GM23338 (cell line): ENCODE measurements around the gene RNGTT. TPM values are rescaled to one million over a fixed set of nuclear protein-coding genes. Genes with fewer than 3 reads are reported as not detected.

Experiments
- ATAC-seq: fragments of 200-7000 bp; cut with Tn5 transposase; 3 replicates; pipeline ENCODE4 v1.9.1; 2020
- DNase-seq: peaks from one replicate; pipeline ENCODE4 v3.0.0-alpha.2; 2015; ENCODE audit warnings: low spot score
- H2AFZ ChIP-seq: fragments of 200-600 bp; sonication (generic); 2 replicates; pipeline ENCODE4 v1.8.0; 2016; ENCODE audit warnings: antibody characterized with exemption, mild to moderate bottlenecking, moderate library complexity
- H3F3A ChIP-seq: fragments of 200-600 bp; sonication (generic); replicated peaks from 2 replicates; pipeline ENCODE4 v1.8.0; 2017; ENCODE audit warnings: antibody characterized with exemption, mixed run types, low read depth
- H3K27ac ChIP-seq: fragments of 200-600 bp; sonication (generic); 2 replicates; pipeline ENCODE4 v1.6.1; 2016; ENCODE audit warnings: low read depth
- H3K27me3 ChIP-seq: fragments of 200-600 bp; sonication (generic); 2 replicates; pipeline ENCODE4 v1.8.0; 2016; ENCODE audit warnings: mild to moderate bottlenecking, mixed run types, moderate library complexity; ENCODE audit not compliant: insufficient read depth
- H3K36me3 ChIP-seq: fragments of 200-600 bp; sonication (generic); 2 replicates; pipeline ENCODE4 v1.8.0; 2016; ENCODE audit warnings: mild to moderate bottlenecking; ENCODE audit not compliant: insufficient read depth
- H3K4me1 ChIP-seq: fragments of 200-600 bp; sonication (generic); 2 replicates; pipeline ENCODE4 v1.8.0; 2016; ENCODE audit warnings: mild to moderate bottlenecking, moderate library complexity; ENCODE audit not compliant: insufficient read depth
- H3K4me2 ChIP-seq: fragments of 200-600 bp; sonication (generic); 2 replicates; pipeline ENCODE4 v1.7.1; 2017; ENCODE audit warnings: mixed run types
- H3K4me3 ChIP-seq: fragments of 200-600 bp; sonication (generic); 2 replicates; pipeline ENCODE4 v1.6.1; 2016; ENCODE audit warnings: mixed run types
- H3K79me2 ChIP-seq: fragments of 200-600 bp; sonication (generic); replicated peaks from 2 replicates; pipeline ENCODE4 v1.8.0; 2017; ENCODE audit warnings: mild to moderate bottlenecking; ENCODE audit not compliant: insufficient read depth
- H3K9me2 ChIP-seq: fragments of 200-600 bp; sonication (generic); 2 replicates; pipeline ENCODE4 v1.8.0; 2017; ENCODE audit not compliant: insufficient read depth
- H4K20me1 ChIP-seq: fragments of 200-600 bp; sonication (generic); replicated peaks from 2 replicates; pipeline ENCODE4 v1.8.0; 2017; ENCODE audit warnings: mild to moderate bottlenecking; ENCODE audit not compliant: insufficient read depth
- H3K27ac Mint-ChIP-seq: 2 replicates; pipeline ENCODE4 v1.8.0; 2020; ENCODE audit warnings: inconsistent platforms, mild to moderate bottlenecking, moderate library complexity, mixed read lengths
- H3K27me3 Mint-ChIP-seq: 3 replicates; pipeline ENCODE4 v1.8.0; 2022; ENCODE audit warnings: low read depth, mild to moderate bottlenecking, moderate library complexity, mixed read lengths, inconsistent platforms; ENCODE audit not compliant: insufficient read depth, poor library complexity
- H3K36me3 Mint-ChIP-seq: 3 replicates; pipeline ENCODE4 v1.8.0; 2021; ENCODE audit warnings: low read depth, mild to moderate bottlenecking, inconsistent platforms, moderate library complexity, mixed read lengths
- H3K4me1 Mint-ChIP-seq: 3 replicates; pipeline ENCODE4 v1.8.0; 2020; ENCODE audit warnings: mild to moderate bottlenecking, inconsistent platforms, mixed read lengths
- H3K4me3 Mint-ChIP-seq: 3 replicates; pipeline ENCODE4 v1.8.0; 2021; ENCODE audit warnings: moderate library complexity, mild to moderate bottlenecking, inconsistent platforms, mixed read lengths
- H3K9me3 Mint-ChIP-seq: 3 replicates; pipeline ENCODE4 v1.8.0; 2020; ENCODE audit warnings: moderate library complexity, mild to moderate bottlenecking, inconsistent platforms, mixed read lengths
- CREB1 ChIP-seq: fragments of 250-450 bp; sonication (Bioruptor Pico); IDR thresholded peaks from 2 replicates; pipeline ENCODE4 v1.5.0; 2020; ENCODE audit warnings: low read depth, mild to moderate bottlenecking, moderate library complexity
- EZH2 ChIP-seq: fragments of 200-600 bp; sonication (generic); IDR thresholded peaks from one replicate; pipeline ENCODE4 v1.8.0; 2017; ENCODE audit warnings: antibody characterized with exemption, mild to moderate bottlenecking, low read depth; ENCODE audit not compliant: unreplicated experiment
- STAT1 ChIP-seq: IDR thresholded peaks from one replicate; pipeline ENCODE4 v1.6.1; 2016; ENCODE audit warnings: antibody characterized with exemption; ENCODE audit not compliant: unreplicated experiment
- ZNF331 ChIP-seq: fragments of 250-450 bp; sonication (Bioruptor Pico); IDR thresholded peaks from 2 replicates; pipeline ENCODE4 v1.5.0; 2020; ENCODE audit warnings: low read depth, mild to moderate bottlenecking, moderate library complexity
- polyA plus RNA-seq: library from polyadenylated mRNA; unstranded; fragments of >200 nt; fragmentation: Nextera tagmentation; extraction: Ambion mirVana; gene quantifications from 2 replicates; pipeline ENCODE4 v1.2.1, GENCODE V29; 2016
- total RNA-seq: library from RNA; depleted of rRNA; stranded (reverse); fragments of >200 nt; shearing (Covaris generic); gene quantifications from 2 replicates; pipeline ENCODE4 v1.2.3, GENCODE V29; 2014
- TF ChIP-seq, protein P1 (sequence below): fragments of 250-450 bp; sonication (Bioruptor Pico); IDR thresholded peaks from 2 replicates; pipeline ENCODE4 v1.5.0; 2020; ENCODE audit warnings: mild to moderate bottlenecking, moderate library complexity
- TF ChIP-seq, protein P2 (sequence below): IDR thresholded peaks from one replicate; pipeline ENCODE4 v1.6.1; 2018; ENCODE audit warnings: antibody characterized with exemption; ENCODE audit not compliant: unreplicated experiment
- TF ChIP-seq, protein P3 (sequence below), 2 experiments: fragments of 200-600 bp in 1 of 2; sonication (generic) in 1 of 2; conservative IDR thresholded peaks; 2 replicates each; pipeline versions ENCODE4 v1.5.1 to v1.6.1; 2016 to 2017; ENCODE audit warnings: antibody characterized with exemption in 2 of 2, low read depth in 2 of 2, mild to moderate bottlenecking in 2 of 2, moderate library complexity in 1 of 2

The RNGTT gene
- total and polyA plus RNA-seq, 2 experiments from 2014 or later = 11.2 to 29.2 TPM

DNA sequence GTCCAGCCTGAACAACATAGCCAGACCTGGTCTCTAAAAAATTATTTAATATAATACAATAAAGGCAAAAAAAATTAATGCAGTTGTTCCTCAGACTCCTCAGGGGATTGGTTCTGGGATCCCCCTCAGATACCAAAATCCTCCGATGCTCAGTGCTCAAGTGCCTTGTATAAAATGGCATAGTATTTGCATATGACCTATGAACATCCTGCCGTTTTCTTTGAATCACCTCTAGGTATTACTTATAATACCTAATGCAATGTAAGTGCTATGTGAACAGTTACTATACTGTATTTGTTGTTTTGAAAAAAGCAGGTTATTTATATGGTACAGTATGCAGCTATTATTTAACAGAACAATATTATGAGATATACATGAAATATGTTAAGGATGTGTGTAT is 43.3 kb downstream of the RNGTT start:
- Histone ChIP-seq H3K27me3 (no peaks in the 10 kb centered on the region), H3K4me3 (no peak overlapping the region), H3K36me3 (0 out of 2 replicates have a peak, but pooled peaks cover 3% of the 10 kb centered on the region), H3K4me1 (no peaks in the 10 kb centered on the region), H3K9me2 (no peaks in the 10 kb centered on the region), H3K79me2 (peaks cover 4% of the 10 kb centered on the region; the same call in 1 of the 2 replicates), H3K4me2 (no peak overlapping the region), H3F3A (no peaks in the 10 kb centered on the region), H2AFZ (no peak overlapping the region), H4K20me1 (no peaks in the 10 kb centered on the region), H3K27ac (no peak overlapping the region)
- Mint-ChIP-seq H3K36me3 (peaks cover 20% of the 10 kb centered on the region), H3K27ac (no peak overlapping the region), H3K27me3 (peaks cover 2% of the 10 kb centered on the region), H3K4me3 (no peak overlapping the region), H3K4me1 (no peaks in the 10 kb centered on the region; the same call in 2 of the 3 replicates), H3K9me3 (no peaks in the 10 kb centered on the region; the same call in 2 of the 3 replicates)
- TF ChIP-seq, protein P1, sequence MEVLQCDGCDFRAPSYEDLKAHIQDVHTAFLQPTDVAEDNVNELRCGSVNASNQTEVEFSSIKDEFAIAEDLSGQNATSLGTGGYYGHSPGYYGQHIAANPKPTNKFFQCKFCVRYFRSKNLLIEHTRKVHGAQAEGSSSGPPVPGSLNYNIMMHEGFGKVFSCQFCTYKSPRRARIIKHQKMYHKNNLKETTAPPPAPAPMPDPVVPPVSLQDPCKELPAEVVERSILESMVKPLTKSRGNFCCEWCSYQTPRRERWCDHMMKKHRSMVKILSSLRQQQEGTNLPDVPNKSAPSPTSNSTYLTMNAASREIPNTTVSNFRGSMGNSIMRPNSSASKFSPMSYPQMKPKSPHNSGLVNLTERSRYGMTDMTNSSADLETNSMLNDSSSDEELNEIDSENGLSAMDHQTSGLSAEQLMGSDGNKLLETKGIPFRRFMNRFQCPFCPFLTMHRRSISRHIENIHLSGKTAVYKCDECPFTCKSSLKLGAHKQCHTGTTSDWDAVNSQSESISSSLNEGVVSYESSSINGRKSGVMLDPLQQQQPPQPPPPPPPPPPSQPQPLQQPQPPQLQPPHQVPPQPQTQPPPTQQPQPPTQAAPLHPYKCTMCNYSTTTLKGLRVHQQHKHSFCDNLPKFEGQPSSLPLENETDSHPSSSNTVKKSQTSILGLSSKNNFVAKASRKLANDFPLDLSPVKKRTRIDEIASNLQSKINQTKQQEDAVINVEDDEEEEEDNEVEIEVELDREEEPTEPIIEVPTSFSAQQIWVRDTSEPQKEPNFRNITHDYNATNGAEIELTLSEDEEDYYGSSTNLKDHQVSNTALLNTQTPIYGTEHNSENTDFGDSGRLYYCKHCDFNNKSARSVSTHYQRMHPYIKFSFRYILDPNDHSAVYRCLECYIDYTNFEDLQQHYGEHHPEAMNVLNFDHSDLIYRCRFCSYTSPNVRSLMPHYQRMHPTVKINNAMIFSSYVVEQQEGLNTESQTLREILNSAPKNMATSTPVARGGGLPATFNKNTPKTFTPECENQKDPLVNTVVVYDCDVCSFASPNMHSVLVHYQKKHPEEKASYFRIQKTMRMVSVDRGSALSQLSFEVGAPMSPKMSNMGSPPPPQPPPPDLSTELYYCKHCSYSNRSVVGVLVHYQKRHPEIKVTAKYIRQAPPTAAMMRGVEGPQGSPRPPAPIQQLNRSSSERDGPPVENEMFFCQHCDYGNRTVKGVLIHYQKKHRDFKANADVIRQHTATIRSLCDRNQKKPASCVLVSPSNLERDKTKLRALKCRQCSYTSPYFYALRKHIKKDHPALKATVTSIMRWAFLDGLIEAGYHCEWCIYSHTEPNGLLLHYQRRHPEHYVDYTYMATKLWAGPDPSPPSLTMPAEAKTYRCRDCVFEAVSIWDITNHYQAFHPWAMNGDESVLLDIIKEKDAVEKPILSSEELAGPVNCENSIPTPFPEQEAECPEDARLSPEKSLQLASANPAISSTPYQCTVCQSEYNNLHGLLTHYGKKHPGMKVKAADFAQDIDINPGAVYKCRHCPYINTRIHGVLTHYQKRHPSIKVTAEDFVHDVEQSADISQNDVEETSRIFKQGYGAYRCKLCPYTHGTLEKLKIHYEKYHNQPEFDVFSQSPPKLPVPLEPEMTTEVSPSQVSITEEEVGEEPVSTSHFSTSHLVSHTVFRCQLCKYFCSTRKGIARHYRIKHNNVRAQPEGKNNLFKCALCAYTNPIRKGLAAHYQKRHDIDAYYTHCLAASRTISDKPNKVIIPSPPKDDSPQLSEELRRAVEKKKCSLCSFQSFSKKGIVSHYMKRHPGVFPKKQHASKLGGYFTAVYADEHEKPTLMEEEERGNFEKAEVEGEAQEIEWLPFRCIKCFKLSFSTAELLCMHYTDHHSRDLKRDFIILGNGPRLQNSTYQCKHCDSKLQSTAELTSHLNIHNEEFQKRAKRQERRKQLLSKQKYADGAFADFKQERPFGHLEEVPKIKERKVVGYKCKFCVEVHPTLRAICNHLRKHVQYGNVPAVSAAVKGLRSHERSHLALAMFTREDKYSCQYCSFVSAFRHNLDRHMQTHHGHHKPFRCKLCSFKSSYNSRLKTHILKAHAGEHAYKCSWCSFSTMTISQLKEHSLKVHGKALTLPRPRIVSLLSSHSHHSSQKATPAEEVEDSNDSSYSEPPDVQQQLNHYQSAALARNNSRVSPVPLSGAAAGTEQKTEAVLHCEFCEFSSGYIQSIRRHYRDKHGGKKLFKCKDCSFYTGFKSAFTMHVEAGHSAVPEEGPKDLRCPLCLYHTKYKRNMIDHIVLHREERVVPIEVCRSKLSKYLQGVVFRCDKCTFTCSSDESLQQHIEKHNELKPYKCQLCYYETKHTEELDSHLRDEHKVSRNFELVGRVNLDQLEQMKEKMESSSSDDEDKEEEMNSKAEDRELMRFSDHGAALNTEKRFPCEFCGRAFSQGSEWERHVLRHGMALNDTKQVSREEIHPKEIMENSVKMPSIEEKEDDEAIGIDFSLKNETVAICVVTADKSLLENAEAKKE (CRISPR knock-in tag) = no peak
- TF ChIP-seq, protein P2, sequence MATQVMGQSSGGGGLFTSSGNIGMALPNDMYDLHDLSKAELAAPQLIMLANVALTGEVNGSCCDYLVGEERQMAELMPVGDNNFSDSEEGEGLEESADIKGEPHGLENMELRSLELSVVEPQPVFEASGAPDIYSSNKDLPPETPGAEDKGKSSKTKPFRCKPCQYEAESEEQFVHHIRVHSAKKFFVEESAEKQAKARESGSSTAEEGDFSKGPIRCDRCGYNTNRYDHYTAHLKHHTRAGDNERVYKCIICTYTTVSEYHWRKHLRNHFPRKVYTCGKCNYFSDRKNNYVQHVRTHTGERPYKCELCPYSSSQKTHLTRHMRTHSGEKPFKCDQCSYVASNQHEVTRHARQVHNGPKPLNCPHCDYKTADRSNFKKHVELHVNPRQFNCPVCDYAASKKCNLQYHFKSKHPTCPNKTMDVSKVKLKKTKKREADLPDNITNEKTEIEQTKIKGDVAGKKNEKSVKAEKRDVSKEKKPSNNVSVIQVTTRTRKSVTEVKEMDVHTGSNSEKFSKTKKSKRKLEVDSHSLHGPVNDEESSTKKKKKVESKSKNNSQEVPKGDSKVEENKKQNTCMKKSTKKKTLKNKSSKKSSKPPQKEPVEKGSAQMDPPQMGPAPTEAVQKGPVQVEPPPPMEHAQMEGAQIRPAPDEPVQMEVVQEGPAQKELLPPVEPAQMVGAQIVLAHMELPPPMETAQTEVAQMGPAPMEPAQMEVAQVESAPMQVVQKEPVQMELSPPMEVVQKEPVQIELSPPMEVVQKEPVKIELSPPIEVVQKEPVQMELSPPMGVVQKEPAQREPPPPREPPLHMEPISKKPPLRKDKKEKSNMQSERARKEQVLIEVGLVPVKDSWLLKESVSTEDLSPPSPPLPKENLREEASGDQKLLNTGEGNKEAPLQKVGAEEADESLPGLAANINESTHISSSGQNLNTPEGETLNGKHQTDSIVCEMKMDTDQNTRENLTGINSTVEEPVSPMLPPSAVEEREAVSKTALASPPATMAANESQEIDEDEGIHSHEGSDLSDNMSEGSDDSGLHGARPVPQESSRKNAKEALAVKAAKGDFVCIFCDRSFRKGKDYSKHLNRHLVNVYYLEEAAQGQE = no peak
- TF ChIP-seq EZH2 (no peak), CREB1 (CRISPR knock-in tag) (no peak), STAT1 (no peak), ZNF331 (CRISPR knock-in tag) (no peak)
- TF ChIP-seq, protein P3, sequence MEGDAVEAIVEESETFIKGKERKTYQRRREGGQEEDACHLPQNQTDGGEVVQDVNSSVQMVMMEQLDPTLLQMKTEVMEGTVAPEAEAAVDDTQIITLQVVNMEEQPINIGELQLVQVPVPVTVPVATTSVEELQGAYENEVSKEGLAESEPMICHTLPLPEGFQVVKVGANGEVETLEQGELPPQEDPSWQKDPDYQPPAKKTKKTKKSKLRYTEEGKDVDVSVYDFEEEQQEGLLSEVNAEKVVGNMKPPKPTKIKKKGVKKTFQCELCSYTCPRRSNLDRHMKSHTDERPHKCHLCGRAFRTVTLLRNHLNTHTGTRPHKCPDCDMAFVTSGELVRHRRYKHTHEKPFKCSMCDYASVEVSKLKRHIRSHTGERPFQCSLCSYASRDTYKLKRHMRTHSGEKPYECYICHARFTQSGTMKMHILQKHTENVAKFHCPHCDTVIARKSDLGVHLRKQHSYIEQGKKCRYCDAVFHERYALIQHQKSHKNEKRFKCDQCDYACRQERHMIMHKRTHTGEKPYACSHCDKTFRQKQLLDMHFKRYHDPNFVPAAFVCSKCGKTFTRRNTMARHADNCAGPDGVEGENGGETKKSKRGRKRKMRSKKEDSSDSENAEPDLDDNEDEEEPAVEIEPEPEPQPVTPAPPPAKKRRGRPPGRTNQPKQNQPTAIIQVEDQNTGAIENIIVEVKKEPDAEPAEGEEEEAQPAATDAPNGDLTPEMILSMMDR (conservative IDR thresholded peaks at IDR 0.05; ENCODE audit: low read depth in 2 of 2) = no peak
- ATAC-seq = no peak
- no peak for DNase-seq
